Activated T-helper 17 cell treated with anti-CD3 and anti-CD28 coated beads, Interleukin-2, amount 50 U/mL, for 72 hours (primary cell): ENCODE data around the gene IGF2BP2. TPM values are rescaled to one million over a fixed set of nuclear protein-coding genes. Genes with fewer than 3 reads are reported as not detected.
"Not testable (repeated sequence)": the region's sequence is repeated elsewhere in the genome, so short reads cannot be mapped to it uniquely, and the experiment has no call there.

Experiments
- ATAC-seq: fragments of 150-1000 bp; cut with Tn5 transposase; replicated peaks from 2 replicates; pipeline ENCODE4 v1.10.0; 2021; ENCODE audit warnings: mild to moderate bottlenecking, moderate library complexity
- H3K27ac Mint-ChIP-seq: one replicate; pipeline ENCODE4 v1.8.0; 2022; ENCODE audit warnings: mixed read lengths
- H3K27me3 Mint-ChIP-seq: one replicate; pipeline ENCODE4 v1.8.0; 2022; ENCODE audit warnings: mixed read lengths
- H3K36me3 Mint-ChIP-seq: one replicate; pipeline ENCODE4 v1.8.0; 2022; ENCODE audit warnings: low read depth, mild to moderate bottlenecking, mixed read lengths
- H3K4me1 Mint-ChIP-seq: one replicate; pipeline ENCODE4 v1.8.0; 2022; ENCODE audit warnings: mixed read lengths
- H3K4me3 Mint-ChIP-seq: one replicate; pipeline ENCODE4 v1.8.0; 2022; ENCODE audit warnings: mild to moderate bottlenecking, mixed read lengths
- H3K9me3 Mint-ChIP-seq: one replicate; pipeline ENCODE4 v1.8.0; 2022; ENCODE audit warnings: mixed read lengths
- total RNA-seq, 2 donors: library from RNA; stranded (reverse); gene quantifications; one replicate each; pipeline ENCODE4 v1.2.3, GENCODE V29; 2022

The IGF2BP2 gene
- total RNA-seq, 2 donors from 2014 or later: 0.28 to 0.82 TPM

GRCh38 chr3:185693985-185694653, 130.7 kb downstream of the IGF2BP2 start:
- no peaks in the 10 kb centered on the region for H3K4me1 Mint-ChIP-seq
- ATAC-seq: no peak
- H3K36me3 Mint-ChIP-seq: no peaks in the 10 kb centered on the region
- H3K4me3 Mint-ChIP-seq: no peak overlapping the region
- H3K9me3 Mint-ChIP-seq: no peaks in the 10 kb centered on the region
- H3K27me3 Mint-ChIP-seq: peaks cover 15% of the 10 kb centered on the region
- H3K27ac Mint-ChIP-seq: no peak overlapping the region

GRCh38 chr3:185691622-185692021, 133.2 kb downstream of the IGF2BP2 start:
- Mint-ChIP-seq H3K27ac (no peak overlapping the region), H3K27me3 (peaks cover 15% of the 10 kb centered on the region), H3K9me3 (no peaks in the 10 kb centered on the region), H3K36me3 (no peaks in the 10 kb centered on the region), H3K4me3 (no peak overlapping the region), H3K4me1 (no peaks in the 10 kb centered on the region)
- ATAC-seq: no peak

- ATAC-seq: no peak
- no peaks in the 10 kb centered on the region for H3K9me3 Mint-ChIP-seq
These were observed 137.5 kb downstream of the IGF2BP2 start for GRCh38 chr3:185687271-185687878.

GRCh38 chr3:185685231-185686035, 139.4 kb downstream of the IGF2BP2 start:
- H3K27ac Mint-ChIP-seq: no peak overlapping the region
- H3K4me1 Mint-ChIP-seq: no peaks in the 10 kb centered on the region
- H3K27me3 Mint-ChIP-seq: peaks cover 28% of the 10 kb centered on the region
- no peaks in the 10 kb centered on the region for H3K9me3 Mint-ChIP-seq
- no peak for ATAC-seq
- no peaks in the 10 kb centered on the region for H3K36me3 Mint-ChIP-seq
- no peak overlapping the region for H3K4me3 Mint-ChIP-seq

More at GRCh38 chr3:185687271-185687878, 137.5 kb downstream of the IGF2BP2 start:
- Mint-ChIP-seq H3K27ac (no peak overlapping the region), H3K36me3 (no peaks in the 10 kb centered on the region), H3K4me3 (no peak overlapping the region), H3K27me3 (peaks cover 13% of the 10 kb centered on the region), H3K4me1 (no peaks in the 10 kb centered on the region)

GRCh38 chr3:185680231-185680630, 144.6 kb downstream of the IGF2BP2 start:
- Mint-ChIP-seq H3K27ac (no peak overlapping the region), H3K4me1 (no peaks in the 10 kb centered on the region), H3K27me3 (peaks cover 45% of the 10 kb centered on the region), H3K36me3 (no peaks in the 10 kb centered on the region), H3K9me3 (peaks cover 14% of the 10 kb centered on the region), H3K4me3 (no peak overlapping the region)
- ATAC-seq: no peak

- Mint-ChIP-seq H3K27me3 (peaks cover 52% of the 10 kb centered on the region), H3K9me3 (peaks cover 14% of the 10 kb centered on the region), H3K4me3 (no peak overlapping the region), H3K4me1 (no peaks in the 10 kb centered on the region), H3K36me3 (no peaks in the 10 kb centered on the region), H3K27ac (no peak overlapping the region)
- ATAC-seq: no peak
These were observed 146.8 kb downstream of the IGF2BP2 start for GRCh38 chr3:185678027-185678426.

- Mint-ChIP-seq H3K9me3 (peaks cover 14% of the 10 kb centered on the region), H3K4me3 (no peak overlapping the region), H3K27ac (no peak overlapping the region), H3K36me3 (no peaks in the 10 kb centered on the region), H3K4me1 (no peaks in the 10 kb centered on the region), H3K27me3 (peaks cover 51% of the 10 kb centered on the region)
- no peak for ATAC-seq
These were observed 147.6 kb downstream of the IGF2BP2 start for GRCh38 chr3:185677146-185677829.

- H3K36me3 Mint-ChIP-seq: no peaks in the 10 kb centered on the region
These were observed 157.3 kb downstream of the IGF2BP2 start for GRCh38 chr3:185667574-185667973.

GRCh38 chr3:185663929-185664328, 160.9 kb downstream of the IGF2BP2 start:
- no peaks in the 10 kb centered on the region for H3K9me3 Mint-ChIP-seq

More at GRCh38 chr3:185667574-185667973, 157.3 kb downstream of the IGF2BP2 start:
- peaks cover 24% of the 10 kb centered on the region for H3K27me3 Mint-ChIP-seq
- no peaks in the 10 kb centered on the region for H3K4me1 Mint-ChIP-seq
- H3K4me3 Mint-ChIP-seq: no peak overlapping the region
- H3K27ac Mint-ChIP-seq: no peak overlapping the region
- ATAC-seq: no peak
- H3K9me3 Mint-ChIP-seq: no peaks in the 10 kb centered on the region

GRCh38 chr3:185661772-185662171, 163.1 kb downstream of the IGF2BP2 start:
- Mint-ChIP-seq H3K4me3 (no peak overlapping the region), H3K9me3 (no peaks in the 10 kb centered on the region), H3K27me3 (peaks cover 35% of the 10 kb centered on the region), H3K27ac (no peak overlapping the region), H3K4me1 (no peaks in the 10 kb centered on the region), H3K36me3 (no peaks in the 10 kb centered on the region)
- no peak for ATAC-seq

More at GRCh38 chr3:185663929-185664328, 160.9 kb downstream of the IGF2BP2 start:
- no peak overlapping the region for H3K4me3 Mint-ChIP-seq
- no peaks in the 10 kb centered on the region for H3K36me3 Mint-ChIP-seq
- peaks cover 31% of the 10 kb centered on the region for H3K27me3 Mint-ChIP-seq
- no peaks in the 10 kb centered on the region for H3K4me1 Mint-ChIP-seq
- H3K27ac Mint-ChIP-seq: no peak overlapping the region
- ATAC-seq: no peak

- H3K27ac Mint-ChIP-seq, H3K4me3 Mint-ChIP-seq: not testable (repeated sequence)
These were observed 163.5 kb downstream of the IGF2BP2 start for GRCh38 chr3:185661296-185661695.

GRCh38 chr3:185659942-185660921, 164.6 kb downstream of the IGF2BP2 start:
- H3K27me3 Mint-ChIP-seq: peaks cover 37% of the 10 kb centered on the region
- H3K36me3 Mint-ChIP-seq: no peaks in the 10 kb centered on the region
- ATAC-seq: peak; percentile 78
- no peak overlapping the region for H3K27ac Mint-ChIP-seq
- H3K9me3 Mint-ChIP-seq: no peaks in the 10 kb centered on the region
- no peak overlapping the region for H3K4me3 Mint-ChIP-seq
- H3K4me1 Mint-ChIP-seq: no peaks in the 10 kb centered on the region

More at GRCh38 chr3:185661296-185661695, 163.5 kb downstream of the IGF2BP2 start:
- peaks cover 37% of the 10 kb centered on the region for H3K27me3 Mint-ChIP-seq
- not testable (repeated sequence) for H3K36me3 Mint-ChIP-seq, H3K4me1 Mint-ChIP-seq, ATAC-seq, H3K9me3 Mint-ChIP-seq

- H3K27me3 Mint-ChIP-seq: peaks cover 30% of the 10 kb centered on the region
- H3K9me3 Mint-ChIP-seq: no peaks in the 10 kb centered on the region
- no peaks in the 10 kb centered on the region for H3K36me3 Mint-ChIP-seq
- H3K4me3 Mint-ChIP-seq: no peak overlapping the region
- H3K4me1 Mint-ChIP-seq: no peaks in the 10 kb centered on the region
- H3K27ac Mint-ChIP-seq: no peak overlapping the region
- no peak for ATAC-seq
These were observed 165.9 kb downstream of the IGF2BP2 start for GRCh38 chr3:185658943-185659342.
